M059J (cell line): ENCODE data around the gene DCLK3. TPM values are rescaled to one million over a fixed set of nuclear protein-coding genes. Genes with fewer than 3 reads are reported as not detected.

ENCODE experiments used
- DNase-seq: peaks from one replicate; pipeline ENCODE4 v3.0.0-alpha.2; 2012; ENCODE audit warnings: low read depth
- total RNA-seq: library from RNA; depleted of rRNA; stranded (reverse); fragments of >200 nt; shearing (Covaris generic); gene quantifications from 2 replicates; pipeline ENCODE4 v1.2.3, GENCODE V29; 2014

Gene DCLK3
- total RNA-seq, 1 experiment from 2014 or later = not detected

DNA sequence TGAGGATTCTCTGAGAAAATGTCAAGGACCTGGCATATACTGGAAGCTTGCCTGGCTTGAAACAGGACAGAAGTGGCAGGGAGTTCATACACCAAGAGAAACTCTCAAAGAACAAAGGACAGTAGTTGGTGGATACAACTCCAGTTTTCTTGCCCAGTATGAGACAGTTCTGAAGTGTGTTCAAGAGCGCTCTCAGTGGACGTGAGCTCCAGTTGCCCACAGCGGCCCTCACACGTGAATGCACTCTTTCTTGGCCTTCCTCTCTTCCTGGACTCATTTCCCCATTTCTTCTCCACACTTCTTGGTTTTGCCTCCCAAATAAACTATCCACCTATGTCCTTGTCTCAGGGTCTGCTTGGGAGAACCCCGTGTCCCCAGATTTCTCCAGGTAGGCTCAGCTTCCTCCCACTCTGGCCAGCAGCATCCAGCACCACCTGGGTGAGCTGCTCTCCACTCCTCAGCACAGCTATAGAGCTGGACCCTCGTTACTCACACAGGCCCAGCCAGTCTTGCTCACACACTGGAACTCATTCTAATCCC is 54.5 kb downstream of the DCLK3 start:
- DNase-seq = no peak

- no peak for DNase-seq
Measured at GRCh38 chr3:36709281-36709680, 55.1 kb downstream of the DCLK3 start.

DNA sequence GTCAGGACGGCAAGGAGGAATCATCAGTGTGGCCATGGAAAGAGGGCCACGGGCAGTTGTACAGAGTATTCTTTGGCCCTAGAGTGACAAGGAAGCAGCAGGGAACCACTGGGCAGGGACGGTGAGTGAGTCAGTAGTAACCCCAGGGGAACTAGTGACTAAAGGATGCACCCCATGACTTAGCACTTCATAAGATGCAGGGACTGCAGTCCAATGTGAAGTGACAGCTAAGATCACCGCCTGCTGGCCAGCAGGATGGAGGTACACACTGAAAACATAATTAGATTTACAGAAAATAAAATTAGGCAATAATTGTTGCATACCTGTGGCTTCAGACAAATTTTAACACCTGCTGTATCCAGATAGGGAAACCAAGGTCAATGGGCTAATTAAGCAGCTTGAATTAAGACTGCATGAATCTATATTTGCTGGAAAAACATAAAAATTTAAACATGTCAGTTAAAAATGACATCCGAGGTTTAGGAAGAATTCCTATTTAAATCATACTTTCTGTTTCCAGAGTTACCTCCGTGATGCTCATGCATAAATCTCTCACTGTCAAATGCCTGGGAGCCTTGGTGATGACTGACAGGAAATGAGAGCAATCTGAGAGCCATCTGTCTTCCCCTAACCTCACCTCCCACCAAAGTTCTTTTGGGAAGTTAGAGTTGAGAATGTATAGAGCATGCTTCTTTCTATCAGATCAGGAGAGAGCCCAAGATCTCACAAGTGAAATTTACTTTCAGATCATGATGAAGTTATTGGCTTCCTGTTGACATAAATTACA is 56.5 kb downstream of the DCLK3 start:
- peak; percentile 89 for DNase-seq

GRCh38 chr3:36705015-36705414 is 59.3 kb downstream of the DCLK3 start:
- no peak for DNase-seq

- no peak for DNase-seq
Measured at GRCh38 chr3:36704280-36704679, 60.1 kb downstream of the DCLK3 start.

GRCh38 chr3:36701249-36701572 is 63.1 kb downstream of the DCLK3 start:
- DNase-seq = no peak

GRCh38 chr3:36700537-36701248 is 63.7 kb downstream of the DCLK3 start:
- peak; percentile 60 for DNase-seq

DNA sequence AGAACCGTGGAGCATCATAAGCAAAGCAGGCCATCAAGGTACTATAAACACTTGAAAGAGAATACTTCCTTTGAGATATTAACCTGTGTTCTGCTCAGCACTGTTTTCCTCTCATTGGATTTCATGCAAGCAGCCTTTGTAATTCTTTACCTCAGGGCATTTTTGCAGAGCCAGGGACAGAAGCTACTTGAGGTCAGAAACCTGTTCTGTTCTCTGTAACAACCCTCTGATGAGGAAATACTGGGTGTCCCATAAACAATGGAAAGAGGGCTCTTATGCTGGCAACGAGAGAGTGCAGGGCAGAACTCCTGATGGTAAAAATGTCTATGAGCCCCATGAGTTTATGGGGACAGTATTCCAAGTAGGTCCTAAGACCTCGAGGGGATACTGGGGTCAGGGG is 66.0 kb downstream of the DCLK3 start:
- DNase-seq = peak; percentile 46

GRCh38 chr3:36697229-36698001 is 66.9 kb downstream of the DCLK3 start:
- DNase-seq = no peak

- no peak for DNase-seq
Measured at GRCh38 chr3:36696799-36697198, 67.6 kb downstream of the DCLK3 start.

- DNase-seq = peak; percentile 64
Measured at GRCh38 chr3:36695769-36696137, 68.6 kb downstream of the DCLK3 start.

DNA sequence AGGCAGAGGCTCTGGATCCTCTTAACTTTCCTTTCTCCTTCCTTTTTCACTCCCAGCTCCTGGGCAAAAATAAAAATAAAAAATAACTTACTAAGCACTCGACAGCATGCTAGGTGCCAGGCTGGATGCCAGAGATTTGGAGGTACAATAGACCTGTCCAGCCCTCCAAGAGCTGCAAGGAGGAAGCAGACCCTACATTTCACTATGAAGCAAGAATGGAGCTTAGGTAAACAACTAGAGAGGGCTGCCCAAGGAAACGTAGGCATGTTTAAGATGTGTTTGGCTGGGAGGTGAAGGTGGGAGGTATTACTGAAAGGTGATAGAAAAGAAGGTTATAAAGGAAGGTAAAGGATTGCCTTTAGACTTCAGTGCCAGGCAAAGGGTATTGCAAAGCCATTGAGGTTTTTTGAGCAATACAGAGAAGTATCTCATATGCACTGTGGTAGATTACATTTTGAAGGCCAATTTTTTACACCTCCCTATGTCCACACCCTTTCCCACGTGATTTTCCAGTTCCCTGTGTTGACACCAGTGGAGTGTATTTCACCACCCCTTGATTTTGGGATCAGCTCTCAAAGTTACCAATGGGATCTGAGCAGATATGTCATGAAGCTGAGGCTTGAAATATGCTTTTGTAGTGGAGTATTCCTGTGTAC is 69.1 kb downstream of the DCLK3 start:
- no peak for DNase-seq

- DNase-seq = no peak
Measured at GRCh38 chr3:36693670-36694069, 70.7 kb downstream of the DCLK3 start.

GRCh38 chr3:36689560-36689959 is 74.8 kb downstream of the DCLK3 start:
- DNase-seq = no peak

DNA sequence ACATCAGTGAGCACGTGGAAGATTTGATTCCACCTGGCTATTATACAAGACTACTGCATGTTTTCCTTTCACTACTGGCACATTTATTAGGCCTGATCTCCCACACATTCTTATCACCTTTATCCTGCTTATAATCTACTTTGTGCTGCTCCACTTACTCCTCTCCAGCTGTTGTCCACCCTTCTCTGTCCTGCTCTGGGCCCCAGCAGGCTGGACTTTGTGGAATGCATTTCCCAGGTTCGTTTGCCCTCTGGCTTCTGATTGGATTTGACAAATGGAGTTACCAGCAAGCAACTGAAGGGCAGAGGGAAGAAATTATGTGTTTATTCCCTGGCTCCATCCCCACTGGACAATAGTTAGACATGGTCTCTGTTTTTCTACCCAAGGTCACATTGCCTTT is 75.5 kb downstream of the DCLK3 start:
- no peak for DNase-seq

DNA sequence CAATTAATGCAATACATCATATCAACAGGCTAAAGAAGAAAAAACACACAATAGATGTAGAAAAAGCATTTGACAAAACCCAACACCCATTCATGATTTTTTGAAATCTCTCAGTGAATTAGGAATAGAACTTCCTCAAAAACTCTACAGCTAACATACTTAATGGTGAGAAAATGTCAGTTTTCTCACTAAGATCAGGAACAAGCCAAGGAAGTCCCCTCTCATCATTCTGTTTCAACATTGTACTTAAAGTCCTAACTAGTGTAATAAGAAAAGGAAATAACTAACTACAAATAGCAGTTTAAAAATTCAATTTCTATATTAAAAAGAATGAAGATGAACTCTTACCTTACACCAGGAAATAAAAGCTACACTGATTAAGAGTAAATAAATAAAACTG is 77.8 kb downstream of the DCLK3 start:
- no peak for DNase-seq

- DNase-seq = no peak
Measured at GRCh38 chr3:36681867-36682266, 82.5 kb downstream of the DCLK3 start.

GRCh38 chr3:36680952-36681351 is 83.4 kb downstream of the DCLK3 start:
- DNase-seq = no peak

DNA sequence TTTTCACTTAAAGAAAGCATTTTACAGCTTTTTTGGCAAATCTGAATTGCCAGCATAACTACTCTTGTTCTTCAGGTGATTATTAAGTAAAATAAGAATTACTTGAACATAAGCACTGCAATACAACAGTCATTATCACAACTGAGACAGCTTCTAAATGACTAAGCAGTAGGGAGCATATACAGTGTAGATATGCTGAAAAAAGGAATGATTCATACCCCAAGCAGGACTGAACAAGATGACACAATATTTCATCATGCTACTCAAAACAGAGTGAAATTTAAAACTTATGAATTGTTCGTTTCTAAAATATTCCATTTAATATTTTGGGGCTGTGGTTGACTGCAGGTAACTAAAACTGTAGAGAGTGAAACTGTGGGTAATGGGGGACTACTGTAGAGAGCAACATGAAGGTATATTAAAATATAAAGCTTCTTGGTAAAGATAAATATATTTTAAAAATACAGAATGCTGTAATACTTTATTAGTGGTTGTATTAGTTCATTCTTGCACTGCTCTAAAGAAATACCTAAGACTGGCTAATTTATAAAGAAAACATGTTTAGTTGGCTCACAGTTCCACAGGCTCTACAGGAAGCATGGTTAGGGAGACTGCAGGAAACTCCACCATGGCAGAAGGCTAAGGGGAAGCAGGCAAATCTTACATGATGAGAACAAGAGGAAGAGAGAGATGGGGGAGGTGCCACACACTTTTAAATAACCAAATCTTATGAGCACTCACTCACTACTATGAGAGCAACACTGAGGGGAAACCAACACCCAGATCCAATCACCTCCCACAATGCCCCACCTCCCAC is 84.8 kb downstream of the DCLK3 start:
- DNase-seq = peak; percentile 71

GRCh38 chr3:36678216-36679013 is 85.9 kb downstream of the DCLK3 start:
- DNase-seq = peak; percentile 61
